SK-N-SH (cell line): ENCODE measurements around the gene EVC2. TPM values are rescaled to one million over a fixed set of nuclear protein-coding genes. Genes with fewer than 3 reads are reported as not detected.

Experiments used
- CTCF ChIA-PET: fragments of 300-600, 350-600 bp; formaldehyde crosslinking; extraction: SDS; loops from one replicate; lab custom pipeline; 2021; lab: Yijun Ruan, JAX
- POLR2A ChIA-PET: fragments of 350-600 bp; sonication (Branson Sonifier 250); formaldehyde crosslinking; extraction: SDS; loops from one replicate; lab custom pipeline; 2020; ENCODE audit warnings: antibody characterized with exemption, inconsistent platforms; lab: Yijun Ruan, JAX
- DNase-seq: peaks from one replicate; pipeline ENCODE4 v3.0.0; 2012
- H2AFZ ChIP-seq: fragments of 200-600 bp; sonication (generic); 2 replicates; pipeline ENCODE4 v1.8.1; 2016; ENCODE audit warnings: antibody characterized with exemption, mild to moderate bottlenecking, low read depth
- H3F3A ChIP-seq: fragments of 200-600 bp; sonication (generic); replicated peaks from 2 replicates; pipeline ENCODE3; 2016; ENCODE audit warnings: antibody characterized with exemption, mild to moderate bottlenecking; ENCODE audit not compliant: insufficient read depth
- H3K27ac ChIP-seq, 2 experiments: fragments of 200-500 bp in 1 of 2; fragments of 200-600 bp in 1 of 2; sonication (Bioruptor generic) in 1 of 2; sonication (generic), shearing (Covaris generic) in 1 of 2; 2 replicates each; pipeline versions ENCODE4 v1.5.1 to v1.6.1; 2014 to 2016; ENCODE audit warnings: low read depth in 2 of 2, inconsistent platforms in 1 of 2, low read length in 1 of 2, mild to moderate bottlenecking in 1 of 2, mixed read lengths in 1 of 2
- H3K27me3 ChIP-seq: fragments of 200-600 bp; sonication (generic), shearing (Covaris generic); 2 replicates; pipeline ENCODE4 v1.6.1; 2016; ENCODE audit warnings: mixed run types; ENCODE audit not compliant: insufficient read depth
- H3K36me3 ChIP-seq, 2 experiments: fragments of 200-500 bp in 1 of 2; fragments of 200-600 bp in 1 of 2; sonication (Bioruptor generic) in 1 of 2; sonication (generic) in 1 of 2; replicated peaks in 1 of 2; 2 replicates each; pipeline versions ENCODE3 to v1.5.1; 2014 to 2016; ENCODE audit warnings: low read length in 1 of 2, mild to moderate bottlenecking in 1 of 2; ENCODE audit not compliant: insufficient read depth in 2 of 2, control insufficient read depth in 1 of 2
- H3K4me1 ChIP-seq, 2 experiments: fragments of 200-500 bp in 1 of 2; fragments of 200-600 bp in 1 of 2; sonication (Bioruptor generic) in 1 of 2; sonication (generic), shearing (Covaris generic) in 1 of 2; 2 replicates each; pipeline versions ENCODE4 v1.5.1 to v1.6.1; 2014 to 2016; ENCODE audit warnings: low read depth in 1 of 2, low read length in 1 of 2, mixed run types in 1 of 2; ENCODE audit not compliant: insufficient read depth in 2 of 2, control insufficient read depth in 1 of 2
- H3K4me2 ChIP-seq: fragments of 200-600 bp; sonication (generic), shearing (Covaris generic); 2 replicates; pipeline ENCODE4 v1.6.1; 2017; ENCODE audit warnings: mixed run types
- H3K4me3 ChIP-seq, 2 experiments: fragments of 200-500 bp in 1 of 2; fragments of 200-600 bp in 1 of 2; sonication (Bioruptor generic) in 1 of 2; sonication (generic), shearing (Covaris generic) in 1 of 2; 2 replicates each; pipeline versions ENCODE4 v1.5.1 to v1.8.1; 2014 to 2016; ENCODE audit warnings: low read depth in 2 of 2, inconsistent platforms in 1 of 2, low read length in 1 of 2, mild to moderate bottlenecking in 1 of 2, mixed read lengths in 1 of 2, moderate library complexity in 1 of 2
- H3K79me2 ChIP-seq: fragments of 200-600 bp; sonication (generic); 2 replicates; pipeline ENCODE4 v1.8.1; 2017; ENCODE audit warnings: mild to moderate bottlenecking; ENCODE audit not compliant: insufficient read depth
- H3K9ac ChIP-seq: fragments of 200-600 bp; sonication (generic); 2 replicates; pipeline ENCODE4 v1.6.1; 2017; ENCODE audit warnings: mixed run types
- H3K9me2 ChIP-seq: fragments of 200-600 bp; sonication (generic); 2 replicates; pipeline ENCODE4 v1.6.1; 2017; ENCODE audit warnings: mixed run types
- H3K9me3 ChIP-seq: fragments of 200-600 bp; sonication (generic); 2 replicates; pipeline ENCODE4 v1.6.1; 2017; ENCODE audit warnings: mixed run types, mild to moderate bottlenecking, moderate library complexity
- H4K20me1 ChIP-seq: fragments of 200-600 bp; sonication (generic); 2 replicates; pipeline ENCODE4 v1.6.1; 2017; ENCODE audit warnings: mild to moderate bottlenecking, mixed run types; ENCODE audit not compliant: insufficient read depth
- CHD2 ChIP-seq: fragments of 150-350 bp; IDR thresholded peaks from 2 replicates; pipeline ENCODE4 v1.6.1; 2018; ENCODE audit warnings: low read length; ENCODE audit not compliant: partially characterized antibody
- CTCF ChIP-seq: fragments of 200-600 bp; sonication (generic); IDR thresholded peaks from 2 replicates; pipeline ENCODE4 v1.6.1; 2017; ENCODE audit warnings: antibody characterized with exemption, mild to moderate bottlenecking, moderate library complexity
- ELF1 ChIP-seq: IDR thresholded peaks from 2 replicates; pipeline ENCODE4 v1.4.0; 2012
- EZH2phosphoT487 ChIP-seq: fragments of 200-600 bp; sonication (generic); IDR thresholded peaks from 2 replicates; pipeline ENCODE4 v1.6.1; 2017; ENCODE audit warnings: low read depth, mixed run types, mild to moderate bottlenecking, antibody characterized with exemption, moderate library complexity, borderline replicate concordance
- FOXJ3 ChIP-seq: sonication (generic); formaldehyde crosslinking; IDR thresholded peaks from 2 replicates; pipeline ENCODE4 v1.5.1; 2020; ENCODE audit warnings: mild to moderate bottlenecking, missing genetic modification reagents
- GATA2 ChIP-seq: sonication (generic); formaldehyde crosslinking; IDR thresholded peaks from 2 replicates; pipeline ENCODE4 v1.5.0; 2020; ENCODE audit warnings: mild to moderate bottlenecking, missing genetic modification reagents
- NFIC ChIP-seq: IDR thresholded peaks from 2 replicates; pipeline ENCODE4 v1.4.0; 2012; ENCODE audit warnings: borderline replicate concordance
- NRF1 ChIP-seq: IDR thresholded peaks from 2 replicates; pipeline ENCODE4 v1.6.1; 2012; ENCODE audit warnings: low read depth, mild to moderate bottlenecking, low read length
- PBX3 ChIP-seq: IDR thresholded peaks from 2 replicates; pipeline ENCODE4; 2012
- POLR2AphosphoS5 ChIP-seq: IDR thresholded peaks from 2 replicates; pipeline ENCODE4 v1.6.1; 2012; ENCODE audit warnings: low read depth, low read length
- RFX5 ChIP-seq: IDR thresholded peaks from 2 replicates; pipeline ENCODE4 v1.6.1; 2012; ENCODE audit warnings: mild to moderate bottlenecking, improper control_type of control experiment, low read length
- SIN3A ChIP-seq: IDR thresholded peaks from 2 replicates; pipeline ENCODE4 v1.6.1; 2012; ENCODE audit warnings: low read depth, mild to moderate bottlenecking, low read length, moderate library complexity, borderline replicate concordance
- TEAD4 ChIP-seq: IDR thresholded peaks from 2 replicates; pipeline ENCODE4 v1.4.0; 2012; ENCODE audit warnings: mild to moderate bottlenecking, borderline replicate concordance; ENCODE audit not compliant: insufficient read depth
- WGBS: methylation state at CpG from one replicate; pipeline ENCODE4 v1.1.6; 2017; ENCODE audit warnings: low lambda C conversion rate; 5-methylcytosine and 5-hydroxymethylcytosine counted together
- polyA plus RNA-seq, 3 experiments: library from polyadenylated mRNA; depleted of rRNA; stranded (reverse); fragments of >200 nt; gene quantifications; 2 replicates each; pipeline ENCODE4 v1.2.3, GENCODE V29; 2012
- TF ChIP-seq, protein P1 (sequence below): fragments of 150-350 bp; IDR thresholded peaks from 2 replicates; pipeline ENCODE4 v1.6.1; 2017; ENCODE audit warnings: antibody characterized with exemption, low read length, low read depth, borderline replicate concordance
- TF ChIP-seq, protein P2 (sequence below): fragments of 150-350 bp; IDR thresholded peaks from 2 replicates; pipeline ENCODE4 v1.6.1; 2016; ENCODE audit warnings: mild to moderate bottlenecking, low read depth, low read length

EVC2 gene
- polyA plus RNA-seq, 1 of the 3 experiments (the other 2 are of a cell fraction) = not detected

DNA sequence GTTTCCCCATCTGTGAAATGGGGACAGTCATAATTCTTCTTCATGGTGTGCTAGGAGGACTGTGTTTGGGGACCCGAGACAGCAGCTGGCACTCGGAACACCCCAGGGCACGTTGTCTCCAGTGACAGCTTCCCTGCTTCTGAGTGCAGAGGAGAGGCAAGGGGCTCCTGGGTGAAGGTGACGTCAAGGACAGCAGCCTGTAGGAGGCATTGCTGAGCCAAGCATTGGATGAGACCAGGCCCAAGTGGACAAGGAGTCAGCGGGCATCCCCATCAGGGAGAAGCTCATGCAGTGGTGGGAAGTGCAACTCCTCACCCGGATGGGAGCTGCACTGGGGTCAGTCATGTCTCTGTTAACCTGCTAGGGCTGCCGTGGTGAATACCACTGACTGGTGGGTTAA, 48.7 kb upstream of the EVC2 start:
- POLR2A ChIA-PET = no interaction called here

More for the DNA sequence above, 48.7 kb upstream of the EVC2 start:
- TF ChIP-seq PBX3 = no peak
- no peak for TF ChIP-seq POLR2AphosphoS5
- TF ChIP-seq FOXJ3 (CRISPR knock-in tag) = no peak
- TF ChIP-seq EZH2phosphoT487 = no peak
- TF ChIP-seq NRF1 = no peak
- no peak for TF ChIP-seq TEAD4
- TF ChIP-seq, protein P1, sequence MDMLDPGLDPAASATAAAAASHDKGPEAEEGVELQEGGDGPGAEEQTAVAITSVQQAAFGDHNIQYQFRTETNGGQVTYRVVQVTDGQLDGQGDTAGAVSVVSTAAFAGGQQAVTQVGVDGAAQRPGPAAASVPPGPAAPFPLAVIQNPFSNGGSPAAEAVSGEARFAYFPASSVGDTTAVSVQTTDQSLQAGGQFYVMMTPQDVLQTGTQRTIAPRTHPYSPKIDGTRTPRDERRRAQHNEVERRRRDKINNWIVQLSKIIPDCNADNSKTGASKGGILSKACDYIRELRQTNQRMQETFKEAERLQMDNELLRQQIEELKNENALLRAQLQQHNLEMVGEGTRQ = no peak
- no peak for TF ChIP-seq CTCF
- TF ChIP-seq GATA2 (CRISPR knock-in tag) = no peak
- no peak for TF ChIP-seq SIN3A
- TF ChIP-seq RFX5 = no peak
- TF ChIP-seq NFIC = no peak
- TF ChIP-seq ELF1 = no peak
- no peak for TF ChIP-seq CHD2
- TF ChIP-seq, protein P2, sequence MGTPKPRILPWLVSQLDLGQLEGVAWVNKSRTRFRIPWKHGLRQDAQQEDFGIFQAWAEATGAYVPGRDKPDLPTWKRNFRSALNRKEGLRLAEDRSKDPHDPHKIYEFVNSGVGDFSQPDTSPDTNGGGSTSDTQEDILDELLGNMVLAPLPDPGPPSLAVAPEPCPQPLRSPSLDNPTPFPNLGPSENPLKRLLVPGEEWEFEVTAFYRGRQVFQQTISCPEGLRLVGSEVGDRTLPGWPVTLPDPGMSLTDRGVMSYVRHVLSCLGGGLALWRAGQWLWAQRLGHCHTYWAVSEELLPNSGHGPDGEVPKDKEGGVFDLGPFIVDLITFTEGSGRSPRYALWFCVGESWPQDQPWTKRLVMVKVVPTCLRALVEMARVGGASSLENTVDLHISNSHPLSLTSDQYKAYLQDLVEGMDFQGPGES = no peak
- H3K36me3 ChIP-seq = peaks cover 13 to 21% of the 10 kb centered on the region in 2 experiments
- H3K4me2 ChIP-seq = no peak overlapping the region
- no peaks in the 10 kb centered on the region for H3K79me2 ChIP-seq
- no peaks in the 10 kb centered on the region for H3K27me3 ChIP-seq
- no peak overlapping the region for H3K27ac ChIP-seq
- no peaks in the 10 kb centered on the region for H4K20me1 ChIP-seq
- 100% methylated on average over 2 of the region's 7 CpGs for WGBS
- no peaks in the 10 kb centered on the region for H3K9me3 ChIP-seq
- H3K9ac ChIP-seq = no peak overlapping the region
- CTCF ChIA-PET = no interaction called here
- peaks cover 0 to 7% of the 10 kb centered on the region in 2 experiments; a peak in 2 of 4 replicates for H3K4me1 ChIP-seq
- H3F3A ChIP-seq = peaks cover 13% of the 10 kb centered on the region
- H3K9me2 ChIP-seq = no peaks in the 10 kb centered on the region
- H3K4me3 ChIP-seq = no peak overlapping the region
- no peak overlapping the region for H2AFZ ChIP-seq
- DNase-seq = no peak
